Measurements from ENCODE around the gene HHIPL2.
"Not testable (repeated sequence)": the region's sequence is repeated elsewhere in the genome, so short reads cannot be mapped to it uniquely, and the experiment has no call there.

HHIPL2 gene

GRCh38 chr1:222539951-222540597, 7.8 kb downstream of the HHIPL2 start:
- TF ChIP-seq POLR2A (IDR thresholded peaks at IDR 0.05; ENCODE audit: low read depth, low read length) (no peak), POLR2AphosphoS5 (IDR thresholded peaks at IDR 0.05; ENCODE audit: low read depth, low read length) (no peak), TAF1 (IDR thresholded peaks at IDR 0.05; ENCODE audit: borderline replicate concordance, low read depth, low read length) (no peak)
- FAIRE-seq (no peak), DNase-seq (ENCODE audit: insufficient read length) (no peak)

GRCh38 chr1:222535455-222535854, 12.4 kb downstream of the HHIPL2 start:
- FAIRE-seq: no peak
- no peak for TF ChIP-seq TAF1 (IDR thresholded peaks at IDR 0.05; ENCODE audit: borderline replicate concordance, low read depth, low read length)
- no peak for TF ChIP-seq POLR2A (IDR thresholded peaks at IDR 0.05; ENCODE audit: low read depth, low read length)
- TF ChIP-seq POLR2AphosphoS5 (IDR thresholded peaks at IDR 0.05; ENCODE audit: low read depth, low read length): no peak

GRCh38 chr1:222530852-222531251, 17.1 kb downstream of the HHIPL2 start:
- TF ChIP-seq TAF1 (IDR thresholded peaks at IDR 0.05; ENCODE audit: borderline replicate concordance, low read depth, low read length) (no peak), POLR2AphosphoS5 (IDR thresholded peaks at IDR 0.05; ENCODE audit: low read depth, low read length) (no peak), POLR2A (IDR thresholded peaks at IDR 0.05; ENCODE audit: low read depth, low read length) (no peak)
- DNase-seq (ENCODE audit: insufficient read length): no peak
- no peak for FAIRE-seq

More at GRCh38 chr1:222535455-222535854, 12.4 kb downstream of the HHIPL2 start:
- DNase-seq (ENCODE audit: insufficient read length): no peak

GRCh38 chr1:222529916-222530315, 18.0 kb downstream of the HHIPL2 start:
- no peak for TF ChIP-seq TAF1 (IDR thresholded peaks at IDR 0.05; ENCODE audit: borderline replicate concordance, low read depth, low read length)
- no peak for TF ChIP-seq POLR2A (IDR thresholded peaks at IDR 0.05; ENCODE audit: low read depth, low read length)
- no peak for TF ChIP-seq POLR2AphosphoS5 (IDR thresholded peaks at IDR 0.05; ENCODE audit: low read depth, low read length)
- FAIRE-seq: no peak
- DNase-seq (ENCODE audit: insufficient read length): no peak

- TF ChIP-seq TAF1 (IDR thresholded peaks at IDR 0.05; ENCODE audit: borderline replicate concordance, low read depth, low read length) (no peak), POLR2AphosphoS5 (IDR thresholded peaks at IDR 0.05; ENCODE audit: low read depth, low read length) (no peak), POLR2A (IDR thresholded peaks at IDR 0.05; ENCODE audit: low read depth, low read length) (no peak)
- no peak for DNase-seq (ENCODE audit: insufficient read length)
- no peak for FAIRE-seq
Measured at GRCh38 chr1:222529181-222529580, 18.7 kb downstream of the HHIPL2 start.

- DNase-seq (ENCODE audit: insufficient read length) (no peak), FAIRE-seq (no peak)
- TF ChIP-seq POLR2A (IDR thresholded peaks at IDR 0.05; ENCODE audit: low read depth, low read length) (no peak), POLR2AphosphoS5 (IDR thresholded peaks at IDR 0.05; ENCODE audit: low read depth, low read length) (no peak), TAF1 (IDR thresholded peaks at IDR 0.05; ENCODE audit: borderline replicate concordance, low read depth, low read length) (no peak)
Measured at GRCh38 chr1:222525951-222526350, 22.0 kb downstream of the HHIPL2 start.

GRCh38 chr1:222523852-222524251, 24.1 kb downstream of the HHIPL2 start:
- FAIRE-seq (no peak), DNase-seq (ENCODE audit: insufficient read length) (no peak)
- TF ChIP-seq POLR2AphosphoS5 (IDR thresholded peaks at IDR 0.05; ENCODE audit: low read depth, low read length): no peak
- TF ChIP-seq POLR2A (IDR thresholded peaks at IDR 0.05; ENCODE audit: low read depth, low read length): no peak
- TF ChIP-seq TAF1 (IDR thresholded peaks at IDR 0.05; ENCODE audit: borderline replicate concordance, low read depth, low read length): no peak

- TF ChIP-seq POLR2A (IDR thresholded peaks at IDR 0.05; ENCODE audit: low read depth, low read length) (no peak), POLR2AphosphoS5 (IDR thresholded peaks at IDR 0.05; ENCODE audit: low read depth, low read length) (no peak), TAF1 (IDR thresholded peaks at IDR 0.05; ENCODE audit: borderline replicate concordance, low read depth, low read length) (no peak)
- DNase-seq (ENCODE audit: insufficient read length): no peak
- no peak for FAIRE-seq
Measured at GRCh38 chr1:222522105-222522915, 25.6 kb downstream of the HHIPL2 start.

GRCh38 chr1:222521299-222522104, 26.4 kb downstream of the HHIPL2 start:
- FAIRE-seq (no peak), DNase-seq (ENCODE audit: insufficient read length) (no peak)

GRCh38 chr1:222489496-222489895, 58.4 kb downstream of the HHIPL2 start:
- not testable (repeated sequence) for DNase-seq (ENCODE audit: insufficient read length); FAIRE-seq

More at GRCh38 chr1:222521299-222522104, 26.4 kb downstream of the HHIPL2 start:
- TF ChIP-seq TAF1 (IDR thresholded peaks at IDR 0.05; ENCODE audit: borderline replicate concordance, low read depth, low read length) (no peak), POLR2AphosphoS5 (IDR thresholded peaks at IDR 0.05; ENCODE audit: low read depth, low read length) (no peak), POLR2A (IDR thresholded peaks at IDR 0.05; ENCODE audit: low read depth, low read length) (no peak)

GRCh38 chr1:222487774-222488173, 60.1 kb downstream of the HHIPL2 start:
- not testable (repeated sequence) for FAIRE-seq; DNase-seq (ENCODE audit: insufficient read length)

- DNase-seq (ENCODE audit: insufficient read length); FAIRE-seq: not testable (repeated sequence)
Measured at GRCh38 chr1:222484005-222484404, 63.9 kb downstream of the HHIPL2 start.

GRCh38 chr1:222479567-222479966, 68.3 kb downstream of the HHIPL2 start:
- DNase-seq (ENCODE audit: insufficient read length); FAIRE-seq: not testable (repeated sequence)

- FAIRE-seq; DNase-seq (ENCODE audit: insufficient read length): not testable (repeated sequence)
Measured at GRCh38 chr1:222476436-222476835, 71.5 kb downstream of the HHIPL2 start.

- not testable (repeated sequence) for DNase-seq (ENCODE audit: insufficient read length); FAIRE-seq
Measured at GRCh38 chr1:222473717-222474116, 74.2 kb downstream of the HHIPL2 start.

- not testable (repeated sequence) for FAIRE-seq; DNase-seq (ENCODE audit: insufficient read length)
Measured at GRCh38 chr1:222472776-222473540, 74.9 kb downstream of the HHIPL2 start.
